SK-N-SH treated with all-trans-retinoic acid at 6 μM for 48 hours (cell line): ENCODE data around the gene LMF2.

Source experiments
- ATAC-seq: fragments of 200-7000 bp; cut with Tn5 transposase; 3 replicates; pipeline ENCODE4 v1.9.1; 2020; ENCODE audit warnings: mild to moderate bottlenecking, moderate library complexity
- BACH2 ChIP-seq: fragments of 250-450 bp; sonication (Bioruptor Pico); IDR thresholded peaks from 2 replicates; pipeline ENCODE4 v1.9.0; 2021; ENCODE audit warnings: mild to moderate bottlenecking, borderline replicate concordance
- CSDC2 ChIP-seq: fragments of 250-450 bp; sonication (Bioruptor Pico); IDR thresholded peaks from 2 replicates; pipeline ENCODE4 v1.5.0; 2020; ENCODE audit warnings: mild to moderate bottlenecking, moderate library complexity
- CSRNP3 ChIP-seq: fragments of 250-450 bp; sonication (Bioruptor Pico); IDR thresholded peaks from 2 replicates; pipeline ENCODE4 v1.5.1; 2021; ENCODE audit warnings: mild to moderate bottlenecking, moderate library complexity
- GLIS3 ChIP-seq: fragments of 250-450 bp; sonication (Bioruptor Pico); IDR thresholded peaks from 2 replicates; pipeline ENCODE4 v1.5.0; 2020; ENCODE audit warnings: mild to moderate bottlenecking, moderate library complexity
- ISL1 ChIP-seq: fragments of 250-450 bp; sonication (Bioruptor Pico); IDR thresholded peaks from 2 replicates; pipeline ENCODE4 v2.1.2; 2022; ENCODE audit warnings: mild to moderate bottlenecking, moderate library complexity
- OSR1 ChIP-seq: fragments of 250-450 bp; sonication (Bioruptor Pico); IDR thresholded peaks from 2 replicates; pipeline ENCODE4 v1.8.0; 2022; ENCODE audit warnings: moderate library complexity, mild to moderate bottlenecking, inconsistent platforms
- PATZ1 ChIP-seq: fragments of 250-450 bp; sonication (Bioruptor Pico); IDR thresholded peaks from 2 replicates; pipeline ENCODE4 v1.8.0; 2020; ENCODE audit warnings: mild to moderate bottlenecking, moderate library complexity, borderline replicate concordance
- POU6F1 ChIP-seq: fragments of 250-450 bp; sonication (Bioruptor Pico); IDR thresholded peaks from 2 replicates; pipeline ENCODE4 v1.8.0; 2021; ENCODE audit warnings: low read depth, mild to moderate bottlenecking, moderate library complexity, borderline replicate concordance
- PPARA ChIP-seq: fragments of 250-450 bp; sonication (Bioruptor Pico); IDR thresholded peaks from 2 replicates; pipeline ENCODE4 v1.5.0; 2020; ENCODE audit warnings: mild to moderate bottlenecking, borderline replicate concordance
- RARB ChIP-seq: fragments of 250-450 bp; sonication (Bioruptor Pico); IDR thresholded peaks from 2 replicates; pipeline ENCODE4 v1.8.0; 2021; ENCODE audit warnings: mild to moderate bottlenecking, moderate library complexity
- TSHZ2 ChIP-seq: fragments of 250-450 bp; sonication (Bioruptor Pico); IDR thresholded peaks from 2 replicates; pipeline ENCODE4 v1.5.0; 2020; ENCODE audit warnings: mild to moderate bottlenecking, moderate library complexity
- ZC3H10 ChIP-seq: fragments of 250-450 bp; sonication (Bioruptor Pico); IDR thresholded peaks from 2 replicates; pipeline ENCODE4 v1.5.1; 2021; ENCODE audit warnings: mild to moderate bottlenecking, moderate library complexity
- ZFP3 ChIP-seq: fragments of 250-450 bp; sonication (Bioruptor Pico); IDR thresholded peaks from 2 replicates; pipeline ENCODE4 v1.5.0; 2020; ENCODE audit warnings: mild to moderate bottlenecking, moderate library complexity
- ZNF565 ChIP-seq: fragments of 450-650 bp; formaldehyde crosslinking; conservative IDR thresholded peaks from 2 replicates; pipeline ENCODE4 v1.5.0; 2020; ENCODE audit warnings: low read depth, mild to moderate bottlenecking, moderate library complexity
- ZNF70 ChIP-seq: fragments of 450-650 bp; formaldehyde crosslinking; IDR thresholded peaks from 2 replicates; pipeline ENCODE4 v1.5.0; 2020; ENCODE audit warnings: mild to moderate bottlenecking, moderate library complexity
- ZNF8 ChIP-seq: fragments of 450-650 bp; formaldehyde crosslinking; IDR thresholded peaks from 2 replicates; pipeline ENCODE4 v1.5.0; 2020; ENCODE audit warnings: mild to moderate bottlenecking, moderate library complexity

LMF2 gene

GRCh38 chr22:50523458-50523805, 15.9 kb upstream of the LMF2 start (continued):
- TF ChIP-seq PATZ1 (CRISPR knock-in tag) (no peak), RARB (CRISPR knock-in tag) (no peak), ZNF565 (CRISPR knock-in tag) (no peak), ZNF8 (CRISPR knock-in tag) (no peak)

GRCh38 chr22:50522806-50523438, 15.4 kb upstream of the LMF2 start:
- no peak for ATAC-seq
- no peak for TF ChIP-seq POU6F1 (CRISPR knock-in tag)
- TF ChIP-seq ZNF70, result no peak
- no peak for TF ChIP-seq RARB (CRISPR knock-in tag)
- TF ChIP-seq ZC3H10 (CRISPR knock-in tag), result no peak
- no peak for TF ChIP-seq PPARA (CRISPR knock-in tag)

GRCh38 chr22:50522208-50522805, 14.8 kb upstream of the LMF2 start:
- TF ChIP-seq TSHZ2 (CRISPR knock-in tag) (no peak), OSR1 (CRISPR knock-in tag) (no peak), ZNF70 (no peak), ZNF565 (CRISPR knock-in tag) (no peak), BACH2 (CRISPR knock-in tag) (no peak), ZFP3 (no peak), ZNF8 (CRISPR knock-in tag) (no peak)
- no peak for ATAC-seq

GRCh38 chr22:50521710-50522109, 14.2 kb upstream of the LMF2 start:
- no peak for TF ChIP-seq TSHZ2 (CRISPR knock-in tag)
- no peak for TF ChIP-seq OSR1 (CRISPR knock-in tag)
- TF ChIP-seq ISL1 (CRISPR knock-in tag), result no peak
- no peak for TF ChIP-seq ZC3H10 (CRISPR knock-in tag)
- no peak for TF ChIP-seq CSRNP3 (CRISPR knock-in tag)
- no peak for TF ChIP-seq CSDC2 (CRISPR knock-in tag)
- no peak for TF ChIP-seq GLIS3 (CRISPR knock-in tag)
- TF ChIP-seq, all 23 proteins: peak for 0
- ATAC-seq, result no peak
